HEK293 (cell line): ENCODE measurements around the gene CLEC16A.

ENCODE experiments used
- CTCF ChIA-PET: fragments of 350-600 bp; formaldehyde crosslinking; extraction: SDS; loops from one replicate; lab custom pipeline; 2021; ENCODE audit warnings: antibody characterized with exemption; lab: Yijun Ruan, JAX
- POLR2A ChIA-PET: fragments of 300-600 bp; formaldehyde crosslinking; extraction: SDS; loops from one replicate; lab custom pipeline; 2020; ENCODE audit warnings: antibody characterized with exemption, inconsistent platforms; lab: Yijun Ruan, JAX
- H3K27ac ChIP-seq: fragments of 200-500 bp; sonication (Bioruptor generic); 2 replicates; pipeline ENCODE4 v1.5.1; 2014; ENCODE audit warnings: low read depth, low read length, control low read depth, inconsistent platforms; ENCODE audit errors: extremely low read depth
- H3K36me3 ChIP-seq, 2 experiments: fragments of 200-500 bp in 1 of 2; sonication (Bioruptor generic) in 1 of 2; 1 replicate in 1 of 2; 2 replicates in 1 of 2; pipeline ENCODE4 v1.5.1; 2014 to 2017; ENCODE audit warnings: inconsistent platforms in 2 of 2, low read length in 2 of 2; ENCODE audit not compliant: control insufficient read depth in 2 of 2, insufficient read depth in 1 of 2
- H3K4me1 ChIP-seq: fragments of 200-500 bp; sonication (Bioruptor generic); 2 replicates; pipeline ENCODE4 v1.5.1; 2014; ENCODE audit warnings: mild to moderate bottlenecking, low read length, inconsistent platforms; ENCODE audit not compliant: control insufficient read depth, insufficient read depth
- H3K4me3 ChIP-seq: 2 replicates; pipeline ENCODE4 v1.5.1; 2011; ENCODE audit warnings: low read depth, mild to moderate bottlenecking, control low read depth, low read length, moderate library complexity
- H3K9me3 ChIP-seq: fragments of 200-500 bp; sonication (Bioruptor generic); 2 replicates; pipeline ENCODE4 v1.5.1; 2014; ENCODE audit warnings: low read depth, low read length, inconsistent platforms; ENCODE audit not compliant: control insufficient read depth, insufficient read depth
- GFI1B ChIP-seq: fragments of 450-650 bp; formaldehyde crosslinking; IDR thresholded peaks from 2 replicates; pipeline ENCODE4 v1.5.1; 2016; ENCODE audit warnings: missing biosample characterization, missing genetic modification characterization
- GLI4 ChIP-seq: fragments of 450-650 bp; formaldehyde crosslinking; IDR thresholded peaks from 2 replicates; pipeline ENCODE4 v1.5.1; 2016; ENCODE audit warnings: missing biosample characterization, missing genetic modification characterization
- GLIS1 ChIP-seq: fragments of 450-650 bp; formaldehyde crosslinking; IDR thresholded peaks from 2 replicates; pipeline ENCODE4 v1.5.1; 2016; ENCODE audit warnings: missing biosample characterization, missing genetic modification characterization
- HOXC10 ChIP-seq: sonication (generic); formaldehyde crosslinking; IDR thresholded peaks from 2 replicates; pipeline ENCODE4 v1.8.1; 2023; ENCODE audit warnings: mild to moderate bottlenecking, missing genetic modification reagents
- OVOL3 ChIP-seq: fragments of 450-650 bp; formaldehyde crosslinking; IDR thresholded peaks from 2 replicates; pipeline ENCODE4 v1.5.1; 2016; ENCODE audit warnings: missing biosample characterization, missing genetic modification characterization
- PRDM1 ChIP-seq: fragments of 450-650 bp; formaldehyde crosslinking; IDR thresholded peaks from 2 replicates; pipeline ENCODE4; 2016; ENCODE audit warnings: missing biosample characterization, missing genetic modification characterization
- SP3 ChIP-seq: fragments of 450-650 bp; formaldehyde crosslinking; IDR thresholded peaks from 2 replicates; pipeline ENCODE4 v1.5.1; 2016; ENCODE audit warnings: missing biosample characterization, missing genetic modification characterization
- YY1 ChIP-seq: fragments of 450-650 bp; formaldehyde crosslinking; IDR thresholded peaks from 2 replicates; pipeline ENCODE4 v1.5.1; 2018; ENCODE audit warnings: missing biosample characterization, missing genetic modification characterization
- ZBTB1 ChIP-seq: fragments of 450-650 bp; formaldehyde crosslinking; IDR thresholded peaks from 2 replicates; pipeline ENCODE4 v1.5.1; 2016; ENCODE audit warnings: missing biosample characterization, missing genetic modification characterization
- ZEB2 ChIP-seq: fragments of 450-650 bp; formaldehyde crosslinking; IDR thresholded peaks from 2 replicates; pipeline ENCODE4 v1.5.1; 2016; ENCODE audit warnings: missing biosample characterization, missing genetic modification characterization
- ZFP37 ChIP-seq: fragments of 450-650 bp; formaldehyde crosslinking; IDR thresholded peaks from 2 replicates; pipeline ENCODE4 v1.5.1; 2016; ENCODE audit warnings: missing biosample characterization, missing genetic modification characterization
- ZNF132 ChIP-seq: fragments of 450-650 bp; formaldehyde crosslinking; IDR thresholded peaks from 2 replicates; pipeline ENCODE4 v1.5.1; 2017; ENCODE audit warnings: missing biosample characterization, missing genetic modification characterization, borderline replicate concordance
- ZNF138 ChIP-seq: fragments of 450-650 bp; formaldehyde crosslinking; IDR thresholded peaks from 2 replicates; pipeline ENCODE4 v1.5.1; 2016; ENCODE audit warnings: missing biosample characterization, missing genetic modification characterization, borderline replicate concordance
- ZNF175 ChIP-seq: fragments of 450-650 bp; formaldehyde crosslinking; IDR thresholded peaks from 2 replicates; pipeline ENCODE4 v1.5.1; 2016; ENCODE audit warnings: missing biosample characterization, missing genetic modification characterization
- ZNF221 ChIP-seq: fragments of 450-650 bp; formaldehyde crosslinking; IDR thresholded peaks from 2 replicates; pipeline ENCODE4 v1.5.1; 2017; ENCODE audit warnings: missing biosample characterization, missing genetic modification characterization, borderline replicate concordance
- ZNF311 ChIP-seq: fragments of 450-650 bp; formaldehyde crosslinking; IDR thresholded peaks from 2 replicates; pipeline ENCODE4 v1.5.1; 2017; ENCODE audit warnings: missing biosample characterization, missing genetic modification characterization, borderline replicate concordance
- ZNF324 ChIP-seq: fragments of 450-650 bp; formaldehyde crosslinking; IDR thresholded peaks from 2 replicates; pipeline ENCODE4 v1.5.1; 2016; ENCODE audit warnings: missing biosample characterization, missing genetic modification characterization
- ZNF335 ChIP-seq: fragments of 450-650 bp; formaldehyde crosslinking; conservative IDR thresholded peaks from 2 replicates; pipeline ENCODE4 v1.5.1; 2016; ENCODE audit warnings: missing biosample characterization, missing genetic modification characterization
- ZNF37A ChIP-seq: fragments of 450-650 bp; IDR thresholded peaks from 2 replicates; pipeline ENCODE4 v1.5.1; 2018; ENCODE audit warnings: missing biosample characterization, missing genetic modification characterization
- ZNF416 ChIP-seq: fragments of 450-650 bp; formaldehyde crosslinking; IDR thresholded peaks from 2 replicates; pipeline ENCODE4 v1.5.1; 2016; ENCODE audit warnings: missing biosample characterization, missing genetic modification characterization
- ZNF626 ChIP-seq: fragments of 450-650 bp; sonication (Bioruptor Pico); formaldehyde crosslinking; IDR thresholded peaks from 2 replicates; pipeline ENCODE4 v1.5.1; 2018; ENCODE audit warnings: missing biosample characterization, missing genetic modification characterization, inconsistent platforms
- ZNF843 ChIP-seq: fragments of 450-650 bp; formaldehyde crosslinking; IDR thresholded peaks from 2 replicates; pipeline ENCODE4 v1.5.1; 2016; ENCODE audit warnings: missing biosample characterization, missing genetic modification characterization
- ZSCAN23 ChIP-seq: fragments of 450-650 bp; formaldehyde crosslinking; IDR thresholded peaks from 2 replicates; pipeline ENCODE4 v1.5.1; 2016; ENCODE audit warnings: missing biosample characterization, missing genetic modification characterization
- ZSCAN30 ChIP-seq: fragments of 450-650 bp; IDR thresholded peaks from 2 replicates; pipeline ENCODE4 v1.5.1; 2018; ENCODE audit warnings: missing biosample characterization, mild to moderate bottlenecking, missing genetic modification characterization, moderate library complexity
- TF ChIP-seq, protein P1 (sequence below): fragments of 450-650 bp; formaldehyde crosslinking; IDR thresholded peaks from 2 replicates; pipeline ENCODE4 v1.5.1; 2016; ENCODE audit warnings: missing biosample characterization, missing genetic modification characterization
- TF ChIP-seq, protein P2 (sequence below): fragments of 450-650 bp; formaldehyde crosslinking; IDR thresholded peaks from 2 replicates; pipeline ENCODE4 v1.5.1; 2016; ENCODE audit warnings: missing biosample characterization, missing genetic modification characterization
- TF ChIP-seq, protein P3 (sequence below): fragments of 450-650 bp; formaldehyde crosslinking; IDR thresholded peaks from 2 replicates; pipeline ENCODE4 v1.5.1; 2017; ENCODE audit warnings: missing biosample characterization, missing genetic modification characterization
- TF ChIP-seq, protein P4 (sequence below): fragments of 450-650 bp; formaldehyde crosslinking; IDR thresholded peaks from 2 replicates; pipeline ENCODE4 v1.5.1; 2016; ENCODE audit warnings: missing biosample characterization, missing genetic modification characterization

The CLEC16A gene

DNA sequence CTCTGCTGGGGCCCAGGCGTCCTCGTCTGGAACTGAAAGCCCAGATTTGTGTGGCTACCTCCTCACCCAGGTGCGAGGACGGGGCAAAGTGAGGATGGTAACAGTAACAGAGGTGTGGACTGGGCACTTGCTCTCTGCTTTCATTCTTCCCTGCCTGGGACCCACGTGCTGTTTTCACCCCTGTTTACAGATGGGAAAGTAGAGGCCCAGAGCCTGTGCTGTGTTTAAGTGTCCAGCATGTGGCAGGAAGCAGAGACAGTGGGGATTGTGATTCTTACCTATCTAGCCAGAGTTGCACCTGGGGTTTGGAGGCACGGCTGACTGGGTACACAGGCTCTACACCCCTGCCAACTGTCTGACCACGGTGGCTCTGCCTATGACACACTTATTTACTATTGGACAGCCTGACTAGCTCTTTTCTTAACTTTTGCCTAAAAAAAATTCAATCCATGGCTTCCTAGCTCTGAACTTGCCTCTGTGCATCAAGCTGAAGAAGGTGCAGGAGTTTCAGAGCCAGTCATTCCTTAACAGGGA, 155.4 kb downstream of the CLEC16A start:
- no peaks in the 10 kb centered on the region for H3K9me3 ChIP-seq
- no peaks in the 10 kb centered on the region for H3K36me3 ChIP-seq
- H3K4me1 ChIP-seq = peaks cover 6% of the 10 kb centered on the region
- H3K27ac ChIP-seq = no peak overlapping the region
- TF ChIP-seq GLIS1 (tag by site-specific recombination) (no peak), GFI1B (tag by site-specific recombination) (no peak), GLI4 (no peak), ZNF138 (tag by site-specific recombination) (no peak), ZNF37A (tag by site-specific recombination) (no peak), ZNF311 (tag by site-specific recombination) (no peak), ZNF626 (tag by site-specific recombination) (no peak), ZNF324 (no peak), ZFP37 (no peak), ZEB2 (tag by site-specific recombination) (no peak), OVOL3 (tag by site-specific recombination) (no peak), ZNF175 (tag by site-specific recombination) (no peak), ZNF132 (tag by site-specific recombination) (no peak), ZSCAN23 (no peak), ZSCAN30 (tag by site-specific recombination) (no peak), HOXC10 (no peak), SP3 (tag by site-specific recombination) (no peak)
- TF ChIP-seq, protein P1, sequence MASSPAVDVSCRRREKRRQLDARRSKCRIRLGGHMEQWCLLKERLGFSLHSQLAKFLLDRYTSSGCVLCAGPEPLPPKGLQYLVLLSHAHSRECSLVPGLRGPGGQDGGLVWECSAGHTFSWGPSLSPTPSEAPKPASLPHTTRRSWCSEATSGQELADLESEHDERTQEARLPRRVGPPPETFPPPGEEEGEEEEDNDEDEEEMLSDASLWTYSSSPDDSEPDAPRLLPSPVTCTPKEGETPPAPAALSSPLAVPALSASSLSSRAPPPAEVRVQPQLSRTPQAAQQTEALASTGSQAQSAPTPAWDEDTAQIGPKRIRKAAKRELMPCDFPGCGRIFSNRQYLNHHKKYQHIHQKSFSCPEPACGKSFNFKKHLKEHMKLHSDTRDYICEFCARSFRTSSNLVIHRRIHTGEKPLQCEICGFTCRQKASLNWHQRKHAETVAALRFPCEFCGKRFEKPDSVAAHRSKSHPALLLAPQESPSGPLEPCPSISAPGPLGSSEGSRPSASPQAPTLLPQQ (tag by site-specific recombination) = no peak
- TF ChIP-seq, protein P2, sequence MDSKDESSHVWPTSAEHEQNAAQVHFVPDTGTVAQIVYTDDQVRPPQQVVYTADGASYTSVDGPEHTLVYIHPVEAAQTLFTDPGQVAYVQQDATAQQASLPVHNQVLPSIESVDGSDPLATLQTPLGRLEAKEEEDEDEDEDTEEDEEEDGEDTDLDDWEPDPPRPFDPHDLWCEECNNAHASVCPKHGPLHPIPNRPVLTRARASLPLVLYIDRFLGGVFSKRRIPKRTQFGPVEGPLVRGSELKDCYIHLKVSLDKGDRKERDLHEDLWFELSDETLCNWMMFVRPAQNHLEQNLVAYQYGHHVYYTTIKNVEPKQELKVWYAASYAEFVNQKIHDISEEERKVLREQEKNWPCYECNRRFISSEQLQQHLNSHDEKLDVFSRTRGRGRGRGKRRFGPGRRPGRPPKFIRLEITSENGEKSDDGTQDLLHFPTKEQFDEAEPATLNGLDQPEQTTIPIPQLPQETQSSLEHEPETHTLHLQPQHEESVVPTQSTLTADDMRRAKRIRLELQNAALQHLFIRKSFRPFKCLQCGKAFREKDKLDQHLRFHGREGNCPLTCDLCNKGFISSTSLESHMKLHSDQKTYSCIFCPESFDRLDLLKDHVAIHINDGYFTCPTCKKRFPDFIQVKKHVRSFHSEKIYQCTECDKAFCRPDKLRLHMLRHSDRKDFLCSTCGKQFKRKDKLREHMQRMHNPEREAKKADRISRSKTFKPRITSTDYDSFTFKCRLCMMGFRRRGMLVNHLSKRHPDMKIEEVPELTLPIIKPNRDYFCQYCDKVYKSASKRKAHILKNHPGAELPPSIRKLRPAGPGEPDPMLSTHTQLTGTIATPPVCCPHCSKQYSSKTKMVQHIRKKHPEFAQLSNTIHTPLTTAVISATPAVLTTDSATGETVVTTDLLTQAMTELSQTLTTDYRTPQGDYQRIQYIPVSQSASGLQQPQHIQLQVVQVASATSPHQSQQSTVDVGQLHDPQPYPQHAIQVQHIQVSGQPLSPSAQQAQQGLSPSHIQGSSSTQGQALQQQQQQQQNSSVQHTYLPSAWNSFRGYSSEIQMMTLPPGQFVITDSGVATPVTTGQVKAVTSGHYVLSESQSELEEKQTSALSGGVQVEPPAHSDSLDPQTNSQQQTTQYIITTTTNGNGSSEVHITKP (tag by site-specific recombination) = no peak
- TF ChIP-seq, protein P3, sequence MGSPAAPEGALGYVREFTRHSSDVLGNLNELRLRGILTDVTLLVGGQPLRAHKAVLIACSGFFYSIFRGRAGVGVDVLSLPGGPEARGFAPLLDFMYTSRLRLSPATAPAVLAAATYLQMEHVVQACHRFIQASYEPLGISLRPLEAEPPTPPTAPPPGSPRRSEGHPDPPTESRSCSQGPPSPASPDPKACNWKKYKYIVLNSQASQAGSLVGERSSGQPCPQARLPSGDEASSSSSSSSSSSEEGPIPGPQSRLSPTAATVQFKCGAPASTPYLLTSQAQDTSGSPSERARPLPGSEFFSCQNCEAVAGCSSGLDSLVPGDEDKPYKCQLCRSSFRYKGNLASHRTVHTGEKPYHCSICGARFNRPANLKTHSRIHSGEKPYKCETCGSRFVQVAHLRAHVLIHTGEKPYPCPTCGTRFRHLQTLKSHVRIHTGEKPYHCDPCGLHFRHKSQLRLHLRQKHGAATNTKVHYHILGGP (tag by site-specific recombination) = no peak
- ChIA-PET CTCF (no interaction called here), POLR2A (interaction anchor here (1.1 kb wide), 1 partner anchor 156 kb away, joined by 5 read pairs; the partner anchor contains the start of gene SOCS1)
- no peak overlapping the region for H3K4me3 ChIP-seq

DNA sequence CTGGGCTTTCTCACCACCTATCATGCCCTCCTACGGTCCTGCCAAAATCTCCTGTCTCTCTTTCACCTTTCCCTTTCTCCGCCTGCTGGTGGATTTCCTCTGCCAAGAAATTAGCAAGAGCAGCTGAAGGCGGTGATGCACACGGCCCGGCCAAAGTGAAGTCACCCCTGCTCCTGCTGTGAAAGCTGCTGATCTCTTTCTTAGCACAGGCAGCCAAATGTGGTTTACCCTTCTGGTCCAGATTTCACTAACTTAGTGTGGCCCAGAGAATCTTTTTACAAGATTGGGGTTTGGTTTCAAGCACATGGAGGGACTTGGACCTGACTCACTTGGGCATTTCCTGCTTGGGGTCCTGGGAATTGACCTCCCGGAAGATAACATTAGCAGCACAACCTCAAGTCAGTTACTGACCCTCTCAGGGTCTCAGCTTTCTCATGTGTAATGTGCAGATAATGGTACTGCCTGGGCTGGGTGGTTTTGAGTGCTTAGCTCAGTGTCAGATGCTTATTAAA, 155.9 kb downstream of the CLEC16A start:
- Histone ChIP-seq H3K9me3 (no peaks in the 10 kb centered on the region), H3K27ac (no peak overlapping the region), H3K36me3 (no peaks in the 10 kb centered on the region), H3K4me3 (no peak overlapping the region), H3K4me1 (peaks cover 7% of the 10 kb centered on the region)
- ChIA-PET CTCF (interaction anchor here (0.6 kb wide), 1 partner anchor 244 kb away, joined by 8 read pairs; no protein-coding TSS in a partner anchor), POLR2A (interaction anchor here (1.1 kb wide), 1 partner anchor 156 kb away, joined by 5 read pairs; the partner anchor contains the start of gene SOCS1)
- no peak for TF ChIP-seq GLIS1 (tag by site-specific recombination)
- TF ChIP-seq YY1 (tag by site-specific recombination) = no peak
- TF ChIP-seq ZNF416 = no peak
- TF ChIP-seq PRDM1 = peak; percentile 83
- TF ChIP-seq ZNF843 (tag by site-specific recombination) = no peak
- no peak for TF ChIP-seq ZNF221 (tag by site-specific recombination)
- no peak for TF ChIP-seq ZBTB1 (tag by site-specific recombination)
- 0 out of 2 replicates have a peak, but pooled peaks have one; percentile 10 for TF ChIP-seq ZNF335 (tag by site-specific recombination)
- TF ChIP-seq, protein P4, sequence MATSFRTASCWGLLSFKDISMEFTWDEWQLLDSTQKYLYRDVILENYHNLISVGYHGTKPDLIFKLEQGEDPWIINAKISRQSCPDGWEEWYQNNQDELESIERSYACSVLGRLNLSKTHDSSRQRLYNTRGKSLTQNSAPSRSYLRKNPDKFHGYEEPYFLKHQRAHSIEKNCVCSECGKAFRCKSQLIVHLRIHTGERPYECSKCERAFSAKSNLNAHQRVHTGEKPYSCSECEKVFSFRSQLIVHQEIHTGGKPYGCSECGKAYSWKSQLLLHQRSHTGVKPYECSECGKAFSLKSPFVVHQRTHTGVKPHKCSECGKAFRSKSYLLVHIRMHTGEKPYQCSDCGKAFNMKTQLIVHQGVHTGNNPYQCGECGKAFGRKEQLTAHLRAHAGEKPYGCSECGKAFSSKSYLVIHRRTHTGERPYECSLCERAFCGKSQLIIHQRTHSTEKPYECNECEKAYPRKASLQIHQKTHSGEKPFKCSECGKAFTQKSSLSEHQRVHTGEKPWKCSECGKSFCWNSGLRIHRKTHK = no peak
